ENCODE measurements around the gene RARG. TPM values are rescaled to one million over a fixed set of nuclear protein-coding genes. Genes with fewer than 3 reads are reported as not detected.
A peak's percentile ranks its signal among the peaks of the same experiment; 100 is the strongest.

RARG gene
- total RNA-seq, 6 donors from 2014 or later = 21.2 to 43.0 (median 32.1) TPM

- Histone ChIP-seq H3K4me3 (no peak overlapping the region), H3K4me1 (peaks cover 8 to 22% (median 16%) of the 10 kb centered on the region in 4 donors), H3K9me3 (no peaks in the 10 kb centered on the region), H3K36me3 (no peaks in the 10 kb centered on the region), H3K27me3 (no peaks in the 10 kb centered on the region), H3K27ac (no peak overlapping the region)
- ATAC-seq (ENCODE audit: low FRiP score in 2 of 2) (no peak), DNase-seq (no peak)
- WGBS, 2 donors = 85 to 86% methylated on average over 2 of the region's 2 CpGs
- TF ChIP-seq POLR2AphosphoS5 (IDR thresholded peaks at IDR 0.05) (no peak), CTCF (IDR thresholded peaks at IDR 0.05) (no peak), EP300 (IDR thresholded peaks at IDR 0.05) (no peak), POLR2A (IDR thresholded peaks at IDR 0.05) (no peak)
Observed at GRCh38 chr12:53265783-53266182, 33.8 kb upstream of the RARG start.

GRCh38 chr12:53259891-53260290, 27.9 kb upstream of the RARG start:
- H3K4me1 ChIP-seq = peaks cover 0 to 7% (median 3%) of the 10 kb centered on the region in 4 donors
- ATAC-seq (ENCODE audit: low FRiP score in 2 of 2) = no peak
- TF ChIP-seq POLR2AphosphoS5 (IDR thresholded peaks at IDR 0.05) (no peak), EP300 (IDR thresholded peaks at IDR 0.05) (no peak), POLR2A (IDR thresholded peaks at IDR 0.05) (no peak), CTCF (IDR thresholded peaks at IDR 0.05) (no peak)
- peaks cover 0 to 7% (median 3%) of the 10 kb centered on the region in 4 donors for H3K36me3 ChIP-seq
- no peaks in the 10 kb centered on the region for H3K27me3 ChIP-seq
- H3K9me3 ChIP-seq = no peaks in the 10 kb centered on the region
- H3K27ac ChIP-seq = no peak overlapping the region
- WGBS, 2 donors = 83 to 90% methylated on average over 6 of the region's 6 CpGs
- H3K4me3 ChIP-seq = no peak overlapping the region
- DNase-seq = no peak

GRCh38 chr12:53258541-53259539, 26.8 kb upstream of the RARG start:
- TF ChIP-seq POLR2AphosphoS5 (IDR thresholded peaks at IDR 0.05) (no peak), POLR2A (IDR thresholded peaks at IDR 0.05) (no peak), EP300 (IDR thresholded peaks at IDR 0.05) (peak in 1 of 4 donors; percentile 66), CTCF (IDR thresholded peaks at IDR 0.05) (no peak)
- Histone ChIP-seq H3K27ac (peak overlapping the region in 3 of 4 donors; percentile 18 to 59 (median 35)), H3K4me3 (no peak overlapping the region), H3K27me3 (no peaks in the 10 kb centered on the region), H3K9me3 (no peaks in the 10 kb centered on the region), H3K36me3 (peaks cover 0 to 16% (median 12%) of the 10 kb centered on the region in 4 donors), H3K4me1 (peaks cover 0 to 7% (median 4%) of the 10 kb centered on the region in 4 donors)
- ATAC-seq (ENCODE audit: low FRiP score in 2 of 2) = peak in 1 of 2 donors; percentile 64
- 40 to 48% methylated on average over 7 of the region's 7 CpGs for WGBS, 2 donors
- DNase-seq = no peak

- WGBS, 2 donors = 65 to 81% methylated on average over 3 of the region's 3 CpGs
- Histone ChIP-seq H3K36me3 (peaks cover 0 to 25% (median 19%) of the 10 kb centered on the region in 4 donors), H3K27me3 (no peaks in the 10 kb centered on the region), H3K4me1 (peaks cover 21 to 25% (median 25%) of the 10 kb centered on the region in 4 donors), H3K4me3 (no peak overlapping the region), H3K9me3 (no peaks in the 10 kb centered on the region), H3K27ac (no peak overlapping the region)
- DNase-seq = no peak
- no peak for ATAC-seq (ENCODE audit: low FRiP score in 2 of 2)
- TF ChIP-seq EP300 (IDR thresholded peaks at IDR 0.05) (no peak), CTCF (IDR thresholded peaks at IDR 0.05) (no peak), POLR2AphosphoS5 (IDR thresholded peaks at IDR 0.05) (no peak), POLR2A (IDR thresholded peaks at IDR 0.05) (no peak)
Observed at GRCh38 chr12:53255996-53256395, 24.0 kb upstream of the RARG start.
